B cell (primary cell): ENCODE results near the gene AKT3. TPM values are rescaled to one million over a fixed set of nuclear protein-coding genes. Genes with fewer than 3 reads are reported as not detected.

Experiments used
- ATAC-seq: fragments of 200-7000 bp; cut with Tn5 transposase; one replicate; pipeline ENCODE4 v1.10.0; 2021; ENCODE audit warnings: low read depth, mild to moderate bottlenecking, moderate number of reproducible peaks, moderate library complexity
- CTCF ChIA-PET: fragments of 350-600 bp; sonication (Branson Sonifier 250); formaldehyde crosslinking; loops from one replicate; lab custom pipeline; 2021; ENCODE audit warnings: antibody characterized with exemption, inconsistent platforms; lab: Charles Lee
- POLR2A ChIA-PET: fragments of 350-600 bp; sonication (Branson Sonifier 250); formaldehyde crosslinking; loops from one replicate; lab custom pipeline; 2021; ENCODE audit warnings: antibody characterized with exemption; lab: Charles Lee
- DNase-seq: peaks from one replicate; pipeline ENCODE4 v3.0.0; 2013
- H2AFZ ChIP-seq: 2 replicates; pipeline ENCODE4 v1.6.1; 2012; ENCODE audit warnings: mild to moderate bottlenecking, low read depth, low read length; ENCODE audit not compliant: insufficient read depth, poor library complexity, severe bottlenecking
- H3K27ac ChIP-seq, 2 donors: 1 replicate in 1 of 2; 2 replicates in 1 of 2; pipeline ENCODE4 v1.5.1; 2012 to 2013; ENCODE audit warnings: low read length in 2 of 2, mild to moderate bottlenecking in 2 of 2, moderate library complexity in 1 of 2
- H3K27me3 ChIP-seq, 4 experiments: fragments of 200-600 bp in 1 of 4; sonication (generic) in 1 of 4; replicated peaks in 1 of 4; 1 replicate in 2 of 4; 2 replicates in 2 of 4; pipeline versions ENCODE4 v1.6.1 to v1.7.0; 2013 to 2016; ENCODE audit warnings: low read length in 3 of 4, mild to moderate bottlenecking in 2 of 4, mixed read lengths in 1 of 4, moderate library complexity in 1 of 4; ENCODE audit not compliant: insufficient read depth in 4 of 4, control insufficient read depth in 3 of 4; ENCODE audit errors: control extremely low read depth in 1 of 4
- H3K36me3 ChIP-seq, 2 experiments: replicated peaks in 1 of 2; 1 replicate in 1 of 2; 2 replicates in 1 of 2; pipeline versions ENCODE4 v1.6.1 to v1.7.1; 2013; ENCODE audit warnings: low read length in 1 of 2; ENCODE audit not compliant: insufficient read depth in 2 of 2, control insufficient read depth in 1 of 2; ENCODE audit errors: control extremely low read depth in 1 of 2, extremely low read depth in 1 of 2
- H3K4me1 ChIP-seq, 2 donors: fragments of 200-600 bp in 1 of 2; sonication (generic) in 1 of 2; 1 replicate in 1 of 2; 2 replicates in 1 of 2; pipeline versions ENCODE4 v1.5.1 to v1.6.1; 2013 to 2017; ENCODE audit warnings: low read length in 2 of 2; ENCODE audit not compliant: control insufficient read depth in 2 of 2, insufficient read depth in 2 of 2
- H3K4me2 ChIP-seq: replicated peaks from 2 replicates; pipeline ENCODE3; 2012; ENCODE audit warnings: mild to moderate bottlenecking, low read depth, low read length; ENCODE audit not compliant: poor library complexity, severe bottlenecking
- H3K4me3 ChIP-seq, 5 experiments: fragments of 200-600 bp in 1 of 5; sonication (generic) in 1 of 5; 1 replicate in 3 of 5; 2 replicates in 2 of 5; pipeline versions ENCODE4 v1.5.1 to v1.7.0; 2011 to 2016; ENCODE audit warnings: low read length in 4 of 5, mild to moderate bottlenecking in 4 of 5, low read depth in 2 of 5, control low read depth in 1 of 5, moderate library complexity in 1 of 5; ENCODE audit not compliant: insufficient read depth in 1 of 5; ENCODE audit errors: control extremely low read depth in 1 of 5, extremely low read depth in 1 of 5
- H3K79me2 ChIP-seq: fragments of 200-600 bp; sonication (generic); one replicate; pipeline ENCODE4 v1.6.0; 2016; ENCODE audit warnings: low read length; ENCODE audit not compliant: control insufficient read depth, insufficient read depth
- H3K9ac ChIP-seq: fragments of 200-600 bp; sonication (generic); 2 replicates; pipeline ENCODE4 v1.6.1; 2017; ENCODE audit warnings: mild to moderate bottlenecking, low read length, moderate library complexity
- H3K9me3 ChIP-seq, 3 donors: one replicate each; pipeline versions ENCODE4 v1.6.1 to v1.7.1; 2013; ENCODE audit warnings: low read length in 2 of 3; ENCODE audit not compliant: control insufficient read depth in 2 of 3, insufficient read depth in 1 of 3; ENCODE audit errors: control extremely low read depth in 1 of 3
- H4K20me1 ChIP-seq: 2 replicates; pipeline ENCODE4 v1.6.0; 2012; ENCODE audit warnings: mild to moderate bottlenecking, low read length; ENCODE audit not compliant: insufficient read depth, control insufficient read depth, poor library complexity, severe bottlenecking
- H3K27ac Mint-ChIP-seq: one replicate; pipeline ENCODE4 v1.8.0; 2021; ENCODE audit warnings: mixed read lengths
- H3K27me3 Mint-ChIP-seq: one replicate; pipeline ENCODE4 v1.8.0; 2021; ENCODE audit warnings: mixed read lengths
- H3K4me1 Mint-ChIP-seq: one replicate; pipeline ENCODE4 v1.8.0; 2021; ENCODE audit warnings: mixed read lengths
- H3K4me3 Mint-ChIP-seq: one replicate; pipeline ENCODE4 v1.8.0; 2021; ENCODE audit warnings: mixed read lengths
- H3K9me3 Mint-ChIP-seq: one replicate; pipeline ENCODE4 v1.8.0; 2022; ENCODE audit warnings: mixed read lengths; ENCODE audit not compliant: insufficient read depth
- EZH2 ChIP-seq: IDR thresholded peaks from 2 replicates; pipeline ENCODE4 v1.6.1; 2012; ENCODE audit warnings: borderline replicate concordance, low read depth, mild to moderate bottlenecking, moderate library complexity, low read length; ENCODE audit not compliant: insufficient read depth, poor library complexity, severe bottlenecking
- WGBS: methylation state at CpG from one replicate; pipeline ENCODE4 v1.1.5; 2013; ENCODE audit warnings: missing lambda C conversion rate; ENCODE audit not compliant: insufficient coverage; 5-methylcytosine and 5-hydroxymethylcytosine counted together
- intact Hi-C: fragments of 100-400 bp; cut with micrococcal nuclease; formaldehyde crosslinking; loops from one replicate; pipeline ENCODE4 v1.10.0; 2022
- polyA plus RNA-seq: library from polyadenylated mRNA; depleted of rRNA; stranded (reverse); fragments of >200 nt; gene quantifications from 2 replicates; pipeline ENCODE4 v1.2.3, GENCODE V29; 2012
- total RNA-seq, 2 donors: library from RNA; stranded (reverse); fragments of 120-200 nt in 1 of 2; gene quantifications; 1 replicate in 1 of 2; 2 replicates in 1 of 2; pipeline versions ENCODE4 v1.2.3 to v1.2.4, GENCODE V29; 2013 to 2022
- TF ChIP-seq, protein P1 (sequence below): fragments of 200-600 bp; IDR thresholded peaks from one replicate; pipeline ENCODE4 v1.8.0; 2022; ENCODE audit warnings: antibody characterized with exemption, mild to moderate bottlenecking

Gene AKT3
- total and polyA plus RNA-seq, 2 donors (not counting 1 experiment from before 2014, with no cell fraction given) = 4.4 to 148 TPM

GRCh38 chr1:243680860-243681259 lies 169.2 kb downstream of the AKT3 start:
- intact Hi-C loops = no loop called here
- Histone ChIP-seq H3K27ac (no peak overlapping the region), H3K9me3 (no peaks in the 10 kb centered on the region), H2AFZ (no peak overlapping the region), H3K4me3 (no peak overlapping the region), H3K4me1 (no peaks in the 10 kb centered on the region), H3K36me3 (peaks cover 0 to 3% of the 10 kb centered on the region in 2 experiments), H3K79me2 (no peaks in the 10 kb centered on the region), H3K27me3 (no peaks in the 10 kb centered on the region), H3K4me2 (no peak overlapping the region), H3K9ac (no peak overlapping the region), H4K20me1 (no peaks in the 10 kb centered on the region)
- ATAC-seq (no peak), DNase-seq (no peak)
- Mint-ChIP-seq H3K9me3 (no peaks in the 10 kb centered on the region), H3K27me3 (no peaks in the 10 kb centered on the region), H3K4me1 (no peaks in the 10 kb centered on the region), H3K27ac (no peak overlapping the region), H3K4me3 (no peak overlapping the region)
- TF ChIP-seq, protein P1, sequence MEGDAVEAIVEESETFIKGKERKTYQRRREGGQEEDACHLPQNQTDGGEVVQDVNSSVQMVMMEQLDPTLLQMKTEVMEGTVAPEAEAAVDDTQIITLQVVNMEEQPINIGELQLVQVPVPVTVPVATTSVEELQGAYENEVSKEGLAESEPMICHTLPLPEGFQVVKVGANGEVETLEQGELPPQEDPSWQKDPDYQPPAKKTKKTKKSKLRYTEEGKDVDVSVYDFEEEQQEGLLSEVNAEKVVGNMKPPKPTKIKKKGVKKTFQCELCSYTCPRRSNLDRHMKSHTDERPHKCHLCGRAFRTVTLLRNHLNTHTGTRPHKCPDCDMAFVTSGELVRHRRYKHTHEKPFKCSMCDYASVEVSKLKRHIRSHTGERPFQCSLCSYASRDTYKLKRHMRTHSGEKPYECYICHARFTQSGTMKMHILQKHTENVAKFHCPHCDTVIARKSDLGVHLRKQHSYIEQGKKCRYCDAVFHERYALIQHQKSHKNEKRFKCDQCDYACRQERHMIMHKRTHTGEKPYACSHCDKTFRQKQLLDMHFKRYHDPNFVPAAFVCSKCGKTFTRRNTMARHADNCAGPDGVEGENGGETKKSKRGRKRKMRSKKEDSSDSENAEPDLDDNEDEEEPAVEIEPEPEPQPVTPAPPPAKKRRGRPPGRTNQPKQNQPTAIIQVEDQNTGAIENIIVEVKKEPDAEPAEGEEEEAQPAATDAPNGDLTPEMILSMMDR = no peak
- no peak for TF ChIP-seq EZH2
- ChIA-PET POLR2A (no interaction called here), CTCF (no interaction called here)

DNA sequence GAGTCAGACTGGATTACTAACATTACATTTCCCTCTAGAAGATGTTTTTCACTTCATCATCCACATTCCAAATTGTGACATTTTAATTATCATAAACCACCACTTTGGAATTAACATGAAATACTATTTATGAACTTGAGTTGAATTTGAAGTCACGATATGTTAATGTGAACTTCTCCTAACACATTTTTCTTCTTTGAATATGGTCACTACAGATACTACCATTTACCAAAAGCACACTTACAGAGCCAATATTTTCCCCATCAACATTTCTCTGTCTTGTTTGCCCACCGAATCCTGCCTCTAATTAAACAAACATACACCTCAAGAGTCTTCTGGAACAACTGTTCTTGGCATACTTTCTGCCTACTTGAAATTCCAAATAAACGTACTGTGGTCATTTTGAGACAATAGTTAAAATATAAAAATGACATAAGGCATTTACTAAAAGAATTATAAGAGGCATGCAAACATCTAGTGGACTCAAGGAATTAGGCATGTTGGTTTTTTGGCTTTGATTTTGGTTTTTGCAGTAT lies 177.4 kb downstream of the AKT3 start:
- Mint-ChIP-seq H3K4me1 (peaks cover 3% of the 10 kb centered on the region), H3K9me3 (no peaks in the 10 kb centered on the region), H3K27ac (no peak overlapping the region), H3K4me3 (no peak overlapping the region), H3K27me3 (no peaks in the 10 kb centered on the region)
- no peak overlapping the region for H2AFZ ChIP-seq
- H3K9me3 ChIP-seq = no peaks in the 10 kb centered on the region
- no peak overlapping the region for H3K4me3 ChIP-seq
- H3K79me2 ChIP-seq = no peaks in the 10 kb centered on the region
- ATAC-seq (no peak), DNase-seq (no peak)
- no peak overlapping the region for H3K4me2 ChIP-seq
- H3K9ac ChIP-seq = no peak overlapping the region
- peaks cover 0 to 3% of the 10 kb centered on the region in 2 experiments for H3K36me3 ChIP-seq
- no peaks in the 10 kb centered on the region for H3K4me1 ChIP-seq
- 100% methylated on average over 1 of the region's 3 CpGs for WGBS
- POLR2A ChIA-PET = no interaction called here
- intact Hi-C loops = no loop called here
- no peaks in the 10 kb centered on the region for H3K27me3 ChIP-seq
- H3K27ac ChIP-seq = no peak overlapping the region
- CTCF ChIA-PET = no interaction called here
- TF ChIP-seq, protein P1 = no peak
- no peak for TF ChIP-seq EZH2
- H4K20me1 ChIP-seq = no peaks in the 10 kb centered on the region
